GM21529 (cell line): ENCODE data around the gene CD163L1.
"Not testable (repeated sequence)": the region's sequence is repeated elsewhere in the genome, so short reads cannot be mapped to it uniquely, and the experiment has no call there.

Source experiments
- ATAC-seq: cut with Tn5 transposase; IDR thresholded peaks from one replicate; pipeline ENCODE4 v1.9.1; 2021; ENCODE audit not compliant: unreplicated experiment

The CD163L1 gene

GRCh38 chr12:7337790-7338189 is 106.2 kb downstream of the CD163L1 start:
- ATAC-seq = not testable (repeated sequence)

DNA sequence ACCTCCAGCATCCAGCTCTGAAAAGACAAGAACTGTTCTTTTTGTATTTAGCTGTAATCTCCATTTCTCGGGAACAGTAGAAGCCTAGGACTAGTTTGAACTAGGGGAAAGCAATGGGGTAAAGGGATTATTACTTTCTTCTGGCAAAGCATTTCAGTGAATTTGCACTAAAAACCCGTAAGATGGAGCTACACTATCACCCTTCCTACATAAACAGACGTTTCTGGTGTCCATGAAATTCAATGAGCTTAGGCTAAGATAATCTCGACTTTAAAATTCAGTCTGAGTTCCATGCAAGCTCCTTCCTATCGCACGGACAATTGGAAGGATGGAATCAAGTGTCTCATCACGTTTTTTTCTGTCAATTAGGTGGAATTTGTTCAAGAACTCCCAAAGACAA is 116.0 kb downstream of the CD163L1 start:
- ATAC-seq = no peak

DNA sequence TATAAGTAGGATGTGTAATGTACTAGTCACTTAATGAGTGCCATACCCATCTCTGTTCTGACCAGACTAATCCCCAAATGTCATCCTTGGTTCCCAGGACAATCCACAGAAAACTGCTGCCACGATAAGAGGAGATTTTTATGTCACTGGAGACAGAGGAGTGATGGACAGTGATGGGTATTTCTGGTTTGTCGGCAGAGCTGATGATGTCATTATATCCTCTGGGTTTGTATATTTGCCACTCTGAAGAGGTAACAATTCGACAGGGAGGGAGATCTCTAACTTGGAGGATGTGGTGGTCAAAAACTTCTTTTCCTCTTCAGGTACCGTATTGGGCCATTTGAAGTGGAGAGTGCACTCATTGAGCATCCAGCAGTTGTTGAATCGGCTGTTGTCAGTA is 119.8 kb downstream of the CD163L1 start:
- ATAC-seq = no peak

GRCh38 chr12:7322599-7322998 is 121.4 kb downstream of the CD163L1 start:
- no peak for ATAC-seq

DNA sequence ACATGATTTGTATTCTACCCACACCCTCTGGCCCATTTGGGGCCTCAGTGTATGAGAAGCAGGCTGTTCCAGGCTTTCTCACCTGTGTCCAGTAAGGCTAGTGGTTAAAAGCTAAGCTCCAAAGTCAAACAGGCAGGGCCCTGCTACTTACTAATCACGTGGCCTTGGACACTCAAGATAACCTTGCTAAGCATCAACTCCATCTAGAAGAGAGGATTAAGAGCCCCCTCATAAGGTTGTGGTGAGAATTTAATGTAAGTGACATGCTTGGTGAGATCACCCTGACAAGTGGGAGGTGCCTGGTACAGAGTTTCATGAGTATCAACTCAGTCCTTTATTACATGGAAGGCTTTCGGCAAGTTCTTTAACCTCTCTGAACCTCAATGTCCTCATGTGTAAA is 122.3 kb downstream of the CD163L1 start:
- no peak for ATAC-seq

DNA sequence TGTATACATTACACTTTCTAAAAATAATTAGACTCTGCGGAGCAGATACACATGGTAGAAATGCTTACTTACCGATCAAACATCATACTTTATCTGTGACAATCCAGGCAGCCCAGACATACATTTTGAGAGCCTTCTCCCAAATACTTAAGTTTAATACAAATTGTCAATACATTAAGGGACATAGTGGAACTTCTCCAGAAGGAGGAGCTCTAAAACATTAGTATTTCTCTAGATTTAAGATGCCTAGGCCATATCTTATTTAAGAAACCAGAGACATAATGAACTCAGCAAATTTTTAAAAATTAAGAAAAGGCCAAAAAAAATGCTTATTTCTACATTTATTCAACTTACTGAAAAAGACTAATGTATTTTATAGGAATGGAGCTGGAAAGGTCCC is 124.0 kb downstream of the CD163L1 start:
- ATAC-seq = no peak

GRCh38 chr12:7310070-7310469 is 133.9 kb downstream of the CD163L1 start:
- ATAC-seq = no peak
